Measurements from ENCODE around the gene OR1E1. TPM values are rescaled to one million over a fixed set of nuclear protein-coding genes. Genes with fewer than 3 reads are reported as not detected.
"Not testable (repeated sequence)": the region's sequence is repeated elsewhere in the genome, so short reads cannot be mapped to it uniquely, and the experiment has no call there.

Gene OR1E1
- polyA plus RNA-seq, 1 donor from 2014 or later, result not detected

- no peak for TF ChIP-seq REST (IDR thresholded peaks at IDR 0.05; ENCODE audit: borderline replicate concordance)
These were observed 16.3 kb downstream of the OR1E1 start (continued) for GRCh38 chr17:3381957-3382356.

- no peaks in the 10 kb centered on the region for H3K27me3 ChIP-seq (ENCODE audit: insufficient read depth, low read depth, low read length)
- no peaks in the 10 kb centered on the region for H3K9me2 ChIP-seq (ENCODE audit: insufficient read depth, low read length)
- no peaks in the 10 kb centered on the region for H3K36me3 ChIP-seq (ENCODE audit: insufficient read depth, low read length)
- H3K9me3 ChIP-seq (ENCODE audit: low read length), result no peaks in the 10 kb centered on the region
- H2AFZ ChIP-seq (ENCODE audit: low read depth, low read length), result no peak overlapping the region
- H3K79me2 ChIP-seq (replicated peaks; ENCODE audit: insufficient read depth, low read length), result no peaks in the 10 kb centered on the region
- no peak overlapping the region for H3K27ac ChIP-seq (ENCODE audit: low read length)
- no peak overlapping the region for H3K9ac ChIP-seq (ENCODE audit: low read length)
- H3K4me2 ChIP-seq (ENCODE audit: low read length), result no peak overlapping the region
- TF ChIP-seq TAF1 (IDR thresholded peaks at IDR 0.05; ENCODE audit: low read depth) (no peak), POLR2AphosphoS5 (IDR thresholded peaks at IDR 0.05) (no peak), CTCF (IDR thresholded peaks at IDR 0.05; ENCODE audit: poor library complexity, severe bottlenecking) (no peak), SMC3 (conservative IDR thresholded peaks at IDR 0.05; ENCODE audit: poor library complexity) (no peak), REST (IDR thresholded peaks at IDR 0.05; ENCODE audit: borderline replicate concordance) (no peak), EP300 (conservative IDR thresholded peaks at IDR 0.05; ENCODE audit: poor library complexity, severe bottlenecking) (no peak), MXI1 (conservative IDR thresholded peaks at IDR 0.05; ENCODE audit: poor library complexity, severe bottlenecking) (no peak), RAD21 (conservative IDR thresholded peaks at IDR 0.05) (no peak), EZH2 (IDR thresholded peaks at IDR 0.05; ENCODE audit: borderline replicate concordance, insufficient read depth, low read length, poor library complexity, severe bottlenecking) (no peak)
- H3F3A ChIP-seq (ENCODE audit: insufficient read depth, low read length, poor library complexity, severe bottlenecking), result no peaks in the 10 kb centered on the region
- H3K4me3 ChIP-seq (ENCODE audit: low read length), result no peak overlapping the region
- H4K20me1 ChIP-seq (ENCODE audit: insufficient read depth), result no peaks in the 10 kb centered on the region
These were observed 19.9 kb downstream of the OR1E1 start for GRCh38 chr17:3378321-3378720.

GRCh38 chr17:3371167-3371566, 27.0 kb downstream of the OR1E1 start:
- H3K79me2 ChIP-seq (replicated peaks; ENCODE audit: insufficient read depth, low read length); H3K36me3 ChIP-seq (ENCODE audit: insufficient read depth, low read length): not testable (repeated sequence)

More at GRCh38 chr17:3371167-3371566, 27.0 kb downstream of the OR1E1 start:
- not testable (repeated sequence) for H3K4me2 ChIP-seq (ENCODE audit: low read length); H3K27me3 ChIP-seq (ENCODE audit: insufficient read depth, low read depth, low read length); H3K9me3 ChIP-seq (ENCODE audit: low read length); H3K27ac ChIP-seq (ENCODE audit: low read length); H3F3A ChIP-seq (ENCODE audit: insufficient read depth, low read length, poor library complexity, severe bottlenecking); H3K9me2 ChIP-seq (ENCODE audit: insufficient read depth, low read length); H3K4me3 ChIP-seq (ENCODE audit: low read length); H4K20me1 ChIP-seq (ENCODE audit: insufficient read depth); H3K9ac ChIP-seq (ENCODE audit: low read length); H2AFZ ChIP-seq (ENCODE audit: low read depth, low read length)

Measured in neural cell (in vitro differentiated cells).